Lower leg skin (tissue), 4 donors: ENCODE results near the gene FBXL14. TPM values are rescaled to one million over a fixed set of nuclear protein-coding genes. Genes with fewer than 3 reads are reported as not detected.
A peak's percentile ranks its signal among the peaks of the same experiment; 100 is the strongest.

Experiments used
- DNase-seq, 2 donors: peaks; one replicate each; pipeline ENCODE4 v3.0.0-alpha.2; 2019; ENCODE audit warnings: low spot score in 2 of 2
- H3K4me3 ChIP-seq: fragments of 200-600 bp; sonication (generic); 2 replicates; pipeline ENCODE4 v1.5.1; 2017; ENCODE audit warnings: mild to moderate bottlenecking, low read depth; ENCODE audit not compliant: poor library complexity, severe bottlenecking
- CTCF ChIP-seq, 3 donors: fragments of 450-650 bp; IDR thresholded peaks; one replicate each; pipeline ENCODE4 v1.5.1; 2016; ENCODE audit warnings: antibody characterized with exemption in 3 of 3, mild to moderate bottlenecking in 3 of 3, moderate library complexity in 2 of 3
- POLR2A ChIP-seq, 2 donors: fragments of 450-650 bp; IDR thresholded peaks; one replicate each; pipeline ENCODE4 v1.6.1; 2016 to 2017; ENCODE audit warnings: antibody characterized with exemption in 2 of 2, mild to moderate bottlenecking in 1 of 2, moderate library complexity in 1 of 2
- WGBS, 2 donors: methylation state at CpG; one replicate each; pipeline ENCODE4 v1.1.5; 2018; 5-methylcytosine and 5-hydroxymethylcytosine counted together
- intact Hi-C: fragments of 100-400 bp; cut with DNase I; formaldehyde crosslinking; loops from one replicate; pipeline ENCODE4 v1.15.0; 2023; ENCODE audit warnings: low total_unique reads
- total RNA-seq, 4 donors: library from RNA; depleted of rRNA; stranded (reverse); fragments of >200 nt; gene quantifications; one replicate each; pipeline ENCODE4 v1.1.0, GENCODE V29; 2016

Gene FBXL14
- total RNA-seq, 4 donors from 2014 or later, result 9.3 to 12.8 (median 10.9) TPM

- DNase-seq, result no peak
- TF ChIP-seq CTCF (IDR thresholded peaks at IDR 0.05), result no peak
- TF ChIP-seq POLR2A (IDR thresholded peaks at IDR 0.05), result no peak
- intact Hi-C loops, result loop anchor here (5.0 kb wide), 1 partner anchor 159 kb away; no protein-coding TSS in a partner anchor
- WGBS, 2 donors, result 85 to 87% methylated on average over 3 of the region's 3 CpGs
- no peak overlapping the region for H3K4me3 ChIP-seq
Measured at GRCh38 chr12:1633459-1633858, 39.1 kb upstream of the FBXL14 start.

- WGBS, 2 donors, result 84 to 88% methylated on average over 14 of the region's 14 CpGs
- DNase-seq, result no peak
- no peak overlapping the region for H3K4me3 ChIP-seq
- intact Hi-C loops, result loop anchor here (5.0 kb wide), 1 partner anchor 160 kb away; no protein-coding TSS in a partner anchor
- TF ChIP-seq CTCF (IDR thresholded peaks at IDR 0.05) (no peak), POLR2A (IDR thresholded peaks at IDR 0.05) (no peak)
Measured at GRCh38 chr12:1632702-1633101, 38.3 kb upstream of the FBXL14 start.

GRCh38 chr12:1630827-1631591 lies 36.6 kb upstream of the FBXL14 start:
- intact Hi-C loops, result loop anchor here (5.0 kb wide), 1 partner anchor 161 kb away; no protein-coding TSS in a partner anchor
- TF ChIP-seq CTCF (IDR thresholded peaks at IDR 0.05), result no peak
- no peak for TF ChIP-seq POLR2A (IDR thresholded peaks at IDR 0.05)
- H3K4me3 ChIP-seq, result no peak overlapping the region
- WGBS, 2 donors, result 57 to 67% methylated on average over 23 of the region's 23 CpGs
- DNase-seq, result no peak

- WGBS, 2 donors, result 1 to 2% methylated on average over 36 to 58 of the region's 58 CpGs
- TF ChIP-seq CTCF (IDR thresholded peaks at IDR 0.05), result no peak
- no peak for TF ChIP-seq POLR2A (IDR thresholded peaks at IDR 0.05)
- intact Hi-C loops, result loop anchor here (5.0 kb wide), 1 partner anchor 162 kb away; no protein-coding TSS in a partner anchor
- peak; percentile 40 to 89 for DNase-seq
- no peak overlapping the region for H3K4me3 ChIP-seq
Measured at GRCh38 chr12:1630133-1630826, 35.9 kb upstream of the FBXL14 start.

GRCh38 chr12:1629338-1630132 lies 35.2 kb upstream of the FBXL14 start:
- no peak for DNase-seq
- no peak overlapping the region for H3K4me3 ChIP-seq
- WGBS, 2 donors, result 18 to 26% methylated on average over 28 to 32 of the region's 32 CpGs
- intact Hi-C loops, result loop anchor here (5.0 kb wide), 1 partner anchor 163 kb away; no protein-coding TSS in a partner anchor
- TF ChIP-seq CTCF (IDR thresholded peaks at IDR 0.05), result no peak
